Measurements from ENCODE around the gene PRKCA. TPM values are rescaled to one million over a fixed set of nuclear protein-coding genes. Genes with fewer than 3 reads are reported as not detected.

The PRKCA gene
- polyA plus RNA-seq, 1 donor, result 24.4 TPM

DNA sequence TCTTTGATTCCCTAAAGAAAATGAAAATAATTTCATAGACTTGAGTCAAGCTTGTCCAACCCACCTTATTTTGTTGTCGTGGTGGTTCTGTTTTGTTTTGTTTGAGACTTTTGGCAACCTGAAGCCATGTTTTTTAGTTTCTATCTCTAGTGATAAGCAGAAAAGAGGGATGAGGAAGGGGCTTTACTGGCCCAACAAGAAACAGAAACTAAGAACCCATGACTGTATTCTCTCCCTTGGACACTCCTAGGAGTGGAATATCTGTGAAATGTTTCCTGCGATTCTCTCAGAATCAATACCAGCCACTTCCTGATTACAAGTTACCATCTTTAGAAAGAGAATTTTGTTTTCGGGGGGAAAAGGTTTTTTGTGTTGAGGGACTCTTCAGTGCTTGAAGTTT lies 207.5 kb downstream of the PRKCA start:
- Histone ChIP-seq H3K4me1 (ENCODE audit: control insufficient read depth, insufficient read depth, low read length) (peaks cover 15% of the 10 kb centered on the region), H3K27ac (ENCODE audit: low read length) (peak overlapping the region; percentile 46), H3K9me3 (ENCODE audit: control insufficient read depth, low read depth, low read length) (no peaks in the 10 kb centered on the region), H3K4me3 (ENCODE audit: low read length) (no peak overlapping the region), H3K36me3 (ENCODE audit: control insufficient read depth, insufficient read depth, low read length) (no peaks in the 10 kb centered on the region), H3K27me3 (ENCODE audit: control insufficient read depth, insufficient read depth, low read length) (no peaks in the 10 kb centered on the region)
- WGBS (ENCODE audit: insufficient coverage, low lambda C conversion rate), result no CpG with 5 or more reads among the region's 3 CpGs
- no peak for DNase-seq

DNA sequence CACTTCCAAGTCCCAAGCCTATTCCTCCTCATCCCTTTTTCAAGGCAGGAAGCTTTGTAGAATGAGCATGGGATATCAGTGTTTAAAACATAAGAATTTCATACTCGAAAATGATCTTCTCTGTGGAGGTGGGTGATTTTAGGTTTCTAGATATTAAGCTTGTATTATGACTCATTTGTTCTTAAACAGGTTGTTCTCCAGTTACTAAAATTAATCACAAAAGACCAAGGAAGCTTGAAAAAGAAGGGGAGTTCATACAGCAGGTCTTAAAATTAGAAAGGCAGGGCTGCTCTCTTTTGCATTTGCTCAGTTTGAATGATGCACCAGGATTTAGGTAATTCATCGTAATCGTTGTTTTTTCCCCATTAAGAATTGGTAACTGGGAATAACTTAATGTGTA lies 208.7 kb downstream of the PRKCA start:
- H3K36me3 ChIP-seq (ENCODE audit: control insufficient read depth, insufficient read depth, low read length), result no peaks in the 10 kb centered on the region
- no CpG with 5 or more reads among the region's 3 CpGs for WGBS (ENCODE audit: insufficient coverage, low lambda C conversion rate)
- no peaks in the 10 kb centered on the region for H3K9me3 ChIP-seq (ENCODE audit: control insufficient read depth, low read depth, low read length)
- no peak for DNase-seq
- no peaks in the 10 kb centered on the region for H3K27me3 ChIP-seq (ENCODE audit: control insufficient read depth, insufficient read depth, low read length)
- no peak overlapping the region for H3K27ac ChIP-seq (ENCODE audit: low read length)
- H3K4me3 ChIP-seq (ENCODE audit: low read length), result no peak overlapping the region
- H3K4me1 ChIP-seq (ENCODE audit: control insufficient read depth, insufficient read depth, low read length), result peaks cover 15% of the 10 kb centered on the region

DNA sequence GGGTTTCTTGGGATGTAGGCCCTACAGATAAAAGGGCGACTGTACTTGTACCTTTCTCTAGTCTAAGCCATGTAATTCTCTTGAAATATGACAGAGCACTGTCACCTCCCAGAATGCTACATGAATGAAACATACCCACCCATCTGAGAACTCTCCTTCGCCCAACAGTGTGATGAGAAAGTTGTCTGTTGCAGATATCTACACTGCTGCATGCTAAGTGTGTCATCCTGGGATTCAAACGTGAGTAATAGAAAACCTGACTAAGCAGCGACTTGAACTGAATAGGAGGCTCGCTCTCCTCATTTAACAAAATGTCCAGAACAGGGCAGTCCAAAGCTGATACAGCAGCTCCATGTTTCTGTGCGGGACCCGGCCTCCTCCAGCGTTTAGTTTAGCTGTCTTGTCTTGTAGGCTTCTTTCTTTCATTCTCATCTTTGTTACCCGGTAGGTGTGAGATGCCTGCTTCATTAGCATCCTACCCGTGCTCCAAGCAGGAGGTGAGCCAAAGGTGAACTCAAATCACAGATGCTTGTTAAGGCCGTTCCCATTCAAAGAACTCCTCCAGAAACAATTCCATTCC lies 211.9 kb downstream of the PRKCA start:
- Histone ChIP-seq H3K27ac (ENCODE audit: low read length) (no peak overlapping the region), H3K36me3 (ENCODE audit: control insufficient read depth, insufficient read depth, low read length) (no peaks in the 10 kb centered on the region), H3K9me3 (ENCODE audit: control insufficient read depth, low read depth, low read length) (no peaks in the 10 kb centered on the region), H3K27me3 (ENCODE audit: control insufficient read depth, insufficient read depth, low read length) (no peaks in the 10 kb centered on the region), H3K4me3 (ENCODE audit: low read length) (no peak overlapping the region), H3K4me1 (ENCODE audit: control insufficient read depth, insufficient read depth, low read length) (peaks cover 7% of the 10 kb centered on the region)
- WGBS (ENCODE audit: insufficient coverage, low lambda C conversion rate), result 75% methylated on average over 3 of the region's 11 CpGs
- DNase-seq, result no peak

DNA sequence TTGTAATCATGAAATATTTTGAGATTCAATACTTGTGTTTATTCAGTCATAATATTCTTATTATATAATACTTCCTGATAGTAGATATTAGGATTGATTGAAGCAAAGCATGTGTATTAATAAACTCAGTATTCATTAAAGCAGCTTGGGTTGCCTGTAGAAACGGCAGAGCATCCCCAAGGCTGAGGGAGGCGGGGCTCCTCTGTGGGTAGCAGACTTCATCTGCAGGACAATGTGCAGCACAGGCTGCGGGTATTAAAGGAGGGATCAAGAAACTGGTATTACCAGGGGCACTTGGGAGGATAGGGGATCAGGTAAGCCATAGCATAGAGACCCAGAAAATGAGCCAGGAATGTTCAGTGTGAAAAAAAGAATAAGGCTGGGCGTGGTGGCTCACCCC lies 213.6 kb downstream of the PRKCA start:
- Histone ChIP-seq H3K27ac (ENCODE audit: low read length) (no peak overlapping the region), H3K27me3 (ENCODE audit: control insufficient read depth, insufficient read depth, low read length) (no peaks in the 10 kb centered on the region), H3K4me1 (ENCODE audit: control insufficient read depth, insufficient read depth, low read length) (no peaks in the 10 kb centered on the region), H3K9me3 (ENCODE audit: control insufficient read depth, low read depth, low read length) (no peaks in the 10 kb centered on the region), H3K4me3 (ENCODE audit: low read length) (no peak overlapping the region), H3K36me3 (ENCODE audit: control insufficient read depth, insufficient read depth, low read length) (no peaks in the 10 kb centered on the region)
- DNase-seq, result no peak
- WGBS (ENCODE audit: insufficient coverage, low lambda C conversion rate), result no CpG with 5 or more reads among the region's 4 CpGs

DNA sequence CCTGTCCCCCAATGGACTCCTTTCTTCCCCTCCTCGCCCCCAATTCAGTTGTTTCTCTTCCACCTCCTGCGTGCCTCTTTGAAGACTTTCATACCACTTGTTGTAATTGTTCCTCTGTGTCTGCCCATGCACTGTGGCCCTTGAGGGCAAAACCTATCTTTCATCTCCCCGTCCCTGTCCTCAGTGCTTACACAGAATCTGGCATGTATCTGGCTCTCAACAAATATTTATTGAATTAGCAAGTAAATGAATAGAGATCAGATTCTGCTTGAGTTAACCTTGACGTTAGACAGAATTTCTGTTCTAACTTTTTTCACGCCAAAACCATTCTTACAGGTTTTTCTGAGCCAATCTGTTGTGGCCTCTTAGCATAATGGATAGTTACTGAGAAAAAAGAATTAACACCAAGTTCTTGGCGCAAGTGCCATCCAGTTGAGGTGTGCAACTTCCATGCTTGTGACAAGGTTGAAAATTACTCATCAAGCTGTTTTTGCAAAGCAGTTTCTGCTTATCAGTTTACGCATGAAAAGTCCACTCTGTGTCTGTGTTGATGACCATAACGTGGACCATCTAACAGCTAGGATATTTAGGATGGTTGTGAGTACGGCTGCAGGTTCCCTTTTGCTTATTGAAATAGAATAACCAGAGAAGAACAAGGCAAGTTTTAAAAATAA lies 215.1 kb downstream of the PRKCA start:
- Histone ChIP-seq H3K9me3 (ENCODE audit: control insufficient read depth, low read depth, low read length) (no peaks in the 10 kb centered on the region), H3K4me3 (ENCODE audit: low read length) (no peak overlapping the region), H3K36me3 (ENCODE audit: control insufficient read depth, insufficient read depth, low read length) (no peaks in the 10 kb centered on the region), H3K27ac (ENCODE audit: low read length) (no peak overlapping the region), H3K27me3 (ENCODE audit: control insufficient read depth, insufficient read depth, low read length) (no peaks in the 10 kb centered on the region), H3K4me1 (ENCODE audit: control insufficient read depth, insufficient read depth, low read length) (no peaks in the 10 kb centered on the region)
- WGBS (ENCODE audit: insufficient coverage, low lambda C conversion rate), result 100% methylated on average over 2 of the region's 9 CpGs
- DNase-seq, result no peak

DNA sequence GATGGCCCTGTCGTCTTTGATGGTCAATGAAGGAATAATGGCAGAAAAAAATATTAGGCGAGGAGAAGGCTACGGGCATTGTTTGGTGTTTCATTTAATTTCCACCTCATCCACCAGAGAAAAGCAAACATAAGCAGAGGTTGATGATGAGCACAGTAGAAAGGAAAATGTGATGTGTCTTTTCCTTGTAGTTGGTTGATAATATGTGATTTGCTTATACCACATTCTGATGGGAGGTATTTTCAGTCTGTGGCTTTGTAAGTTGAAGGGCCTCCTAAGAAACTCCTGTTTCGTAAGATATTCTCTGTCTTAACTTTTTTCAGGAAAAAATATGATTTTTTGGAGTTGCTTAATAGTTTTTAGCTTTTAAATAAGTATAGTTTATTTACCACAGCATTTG lies 215.7 kb downstream of the PRKCA start:
- Histone ChIP-seq H3K27ac (ENCODE audit: low read length) (no peak overlapping the region), H3K4me3 (ENCODE audit: low read length) (no peak overlapping the region), H3K36me3 (ENCODE audit: control insufficient read depth, insufficient read depth, low read length) (no peaks in the 10 kb centered on the region), H3K27me3 (ENCODE audit: control insufficient read depth, insufficient read depth, low read length) (no peaks in the 10 kb centered on the region), H3K9me3 (ENCODE audit: control insufficient read depth, low read depth, low read length) (no peaks in the 10 kb centered on the region), H3K4me1 (ENCODE audit: control insufficient read depth, insufficient read depth, low read length) (peaks cover under 1% of the 10 kb centered on the region)
- no peak for DNase-seq
- 100% methylated on average over 2 of the region's 4 CpGs for WGBS (ENCODE audit: insufficient coverage, low lambda C conversion rate)

DNA sequence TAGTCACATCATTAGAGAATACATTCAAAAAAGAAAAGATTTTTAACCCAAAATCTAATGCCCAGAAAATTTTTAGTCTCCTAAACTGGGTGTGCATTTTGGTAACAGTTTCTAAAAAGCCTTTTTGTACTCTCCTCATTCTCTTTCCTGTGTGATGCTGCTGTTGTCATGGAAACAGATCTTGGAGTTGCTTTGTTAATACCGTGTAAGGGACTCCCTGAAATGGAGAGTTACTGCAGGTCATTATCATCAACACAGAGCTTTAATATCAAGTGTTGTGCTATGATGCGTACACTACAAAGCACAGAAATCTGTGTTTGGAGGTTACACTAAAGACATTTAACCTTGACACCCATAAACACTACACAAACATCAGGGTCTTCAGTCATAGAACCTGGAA lies 216.3 kb downstream of the PRKCA start:
- Histone ChIP-seq H3K4me3 (ENCODE audit: low read length) (no peak overlapping the region), H3K27ac (ENCODE audit: low read length) (no peak overlapping the region), H3K27me3 (ENCODE audit: control insufficient read depth, insufficient read depth, low read length) (no peaks in the 10 kb centered on the region), H3K36me3 (ENCODE audit: control insufficient read depth, insufficient read depth, low read length) (no peaks in the 10 kb centered on the region), H3K4me1 (ENCODE audit: control insufficient read depth, insufficient read depth, low read length) (peaks cover 6% of the 10 kb centered on the region), H3K9me3 (ENCODE audit: control insufficient read depth, low read depth, low read length) (no peaks in the 10 kb centered on the region)
- no CpG with 5 or more reads among the region's 2 CpGs for WGBS (ENCODE audit: insufficient coverage, low lambda C conversion rate)
- DNase-seq, result no peak

DNA sequence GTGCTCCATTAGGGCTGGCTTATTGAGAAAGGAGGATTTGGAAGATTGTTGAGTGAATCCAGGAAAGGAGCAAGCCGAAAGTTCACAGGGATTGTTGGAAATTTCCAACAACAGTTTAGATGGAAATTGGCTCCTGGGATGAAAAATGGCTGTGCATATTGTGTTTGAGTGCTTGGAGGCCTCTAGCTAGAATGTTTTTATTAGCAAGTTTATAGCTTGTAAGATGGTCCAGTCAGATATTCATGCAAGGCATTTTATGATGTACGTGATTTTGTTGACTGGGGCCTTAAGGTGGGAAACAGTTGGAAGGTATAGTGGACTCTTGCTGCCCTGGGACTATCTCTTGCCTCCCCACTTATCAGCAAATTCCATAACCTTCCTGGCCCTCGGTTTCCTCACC lies 216.7 kb downstream of the PRKCA start:
- H3K27ac ChIP-seq (ENCODE audit: low read length), result no peak overlapping the region
- H3K36me3 ChIP-seq (ENCODE audit: control insufficient read depth, insufficient read depth, low read length), result no peaks in the 10 kb centered on the region
- H3K4me3 ChIP-seq (ENCODE audit: low read length), result no peak overlapping the region
- H3K9me3 ChIP-seq (ENCODE audit: control insufficient read depth, low read depth, low read length), result no peaks in the 10 kb centered on the region
- no peak for DNase-seq
- no CpG with 5 or more reads among the region's 3 CpGs for WGBS (ENCODE audit: insufficient coverage, low lambda C conversion rate)
- no peaks in the 10 kb centered on the region for H3K27me3 ChIP-seq (ENCODE audit: control insufficient read depth, insufficient read depth, low read length)
- H3K4me1 ChIP-seq (ENCODE audit: control insufficient read depth, insufficient read depth, low read length), result peaks cover 8% of the 10 kb centered on the region

DNA sequence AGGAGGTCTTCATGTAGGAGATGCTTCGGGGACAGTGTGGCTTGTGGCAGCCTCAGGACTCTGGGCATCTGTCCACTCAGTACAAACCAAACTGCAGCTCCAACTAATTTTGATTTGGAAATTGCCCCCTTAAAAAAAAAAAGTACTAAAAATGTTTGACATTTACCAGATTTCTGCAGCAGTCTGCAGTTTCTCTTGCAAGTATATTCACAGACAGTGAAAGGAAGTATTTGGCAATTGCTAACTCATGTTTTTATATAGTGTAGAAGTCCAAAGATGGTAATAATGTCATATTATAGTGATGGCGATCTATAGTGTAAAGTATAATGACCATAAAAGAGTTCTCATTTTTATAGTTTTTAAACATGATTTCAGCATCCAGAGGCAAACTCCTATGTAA lies 218.6 kb downstream of the PRKCA start:
- no peaks in the 10 kb centered on the region for H3K36me3 ChIP-seq (ENCODE audit: control insufficient read depth, insufficient read depth, low read length)
- no peak overlapping the region for H3K27ac ChIP-seq (ENCODE audit: low read length)
- no peak overlapping the region for H3K4me3 ChIP-seq (ENCODE audit: low read length)
- no peak for DNase-seq
- no peaks in the 10 kb centered on the region for H3K9me3 ChIP-seq (ENCODE audit: control insufficient read depth, low read depth, low read length)
- no CpG with 5 or more reads among the region's 2 CpGs for WGBS (ENCODE audit: insufficient coverage, low lambda C conversion rate)
- no peaks in the 10 kb centered on the region for H3K27me3 ChIP-seq (ENCODE audit: control insufficient read depth, insufficient read depth, low read length)
- peaks cover 8% of the 10 kb centered on the region for H3K4me1 ChIP-seq (ENCODE audit: control insufficient read depth, insufficient read depth, low read length)

DNA sequence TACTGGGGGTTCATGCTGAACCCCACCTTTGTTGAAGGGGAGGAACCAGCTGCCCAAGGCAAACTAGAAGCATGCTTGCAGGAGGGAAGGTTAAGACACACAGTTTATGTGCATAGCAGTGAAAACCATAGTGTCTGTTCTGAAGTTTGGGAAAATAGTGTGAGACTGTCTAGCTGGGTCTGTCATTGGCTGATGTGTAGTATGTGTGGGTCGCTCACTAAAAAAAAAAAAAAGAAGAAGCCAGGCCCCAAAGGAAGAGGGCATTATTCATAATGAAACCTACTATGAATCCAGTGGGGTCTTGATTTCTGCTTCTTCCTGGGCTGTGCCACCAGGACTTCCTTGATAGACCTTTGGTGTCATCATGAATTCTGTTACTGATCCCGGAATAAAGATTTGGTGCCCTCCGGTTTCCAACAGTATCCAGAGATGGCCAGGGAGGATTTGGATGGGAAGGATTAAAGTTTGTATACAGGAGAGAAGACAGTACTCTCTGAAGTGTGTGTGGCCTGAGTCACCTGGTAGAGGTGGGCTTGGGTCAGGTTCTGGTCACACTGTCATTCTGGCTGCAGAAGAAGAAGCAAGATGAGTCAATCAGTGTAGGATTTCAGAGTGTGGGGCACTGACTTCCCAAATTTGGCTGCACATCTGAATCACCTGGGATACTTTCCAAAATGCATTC lies 220.3 kb downstream of the PRKCA start:
- Histone ChIP-seq H3K4me3 (ENCODE audit: low read length) (no peak overlapping the region), H3K27ac (ENCODE audit: low read length) (no peak overlapping the region), H3K4me1 (ENCODE audit: control insufficient read depth, insufficient read depth, low read length) (peaks cover 8% of the 10 kb centered on the region), H3K27me3 (ENCODE audit: control insufficient read depth, insufficient read depth, low read length) (no peaks in the 10 kb centered on the region), H3K9me3 (ENCODE audit: control insufficient read depth, low read depth, low read length) (no peaks in the 10 kb centered on the region), H3K36me3 (ENCODE audit: control insufficient read depth, insufficient read depth, low read length) (no peaks in the 10 kb centered on the region)
- WGBS (ENCODE audit: insufficient coverage, low lambda C conversion rate), result 92% methylated on average over 2 of the region's 3 CpGs
- no peak for DNase-seq

Data from large intestine (tissue), 3 donors.